IPS-20b (cell line): Measurements from ENCODE around the gene ZC3H11A.

Experiments
- H3K27ac ChIP-seq: one replicate; pipeline ENCODE4 v1.5.1; 2013; ENCODE audit warnings: low read length
- H3K27me3 ChIP-seq: 2 replicates; pipeline ENCODE4 v1.6.1; 2013; ENCODE audit warnings: mild to moderate bottlenecking, low read length, inconsistent platforms; ENCODE audit not compliant: insufficient read depth
- H3K36me3 ChIP-seq: 2 replicates; pipeline ENCODE4 v1.6.1; 2013; ENCODE audit warnings: low read depth, mild to moderate bottlenecking, inconsistent platforms, low read length, moderate library complexity; ENCODE audit not compliant: insufficient read depth
- H3K4me1 ChIP-seq: 2 replicates; pipeline ENCODE4 v1.6.1; 2013; ENCODE audit warnings: mild to moderate bottlenecking, control low read depth, inconsistent platforms, low read length, moderate library complexity; ENCODE audit not compliant: insufficient read depth
- H3K4me3 ChIP-seq: 2 replicates; pipeline ENCODE4 v1.5.1; 2013; ENCODE audit warnings: mild to moderate bottlenecking, low read length, inconsistent platforms
- H3K9ac ChIP-seq: 2 replicates; pipeline ENCODE4 v1.6.1; 2013; ENCODE audit warnings: low read depth, mild to moderate bottlenecking, inconsistent platforms, low read length, moderate library complexity
- H3K9me3 ChIP-seq: 2 replicates; pipeline ENCODE4 v1.6.1; 2013; ENCODE audit warnings: mild to moderate bottlenecking, low read depth, low read length, inconsistent platforms; ENCODE audit not compliant: insufficient read depth

ZC3H11A gene

GRCh38 chr1:203765029-203765837, 30.2 kb upstream of the ZC3H11A start, which contains the start of gene LAX1:
LAX1 (plus strand) TSS chr1:203765183; CDS start chr1:203765566, 383 bp downstream.
- H3K4me3 ChIP-seq, result no peak within 1 kb of the TSS
- H3K36me3 ChIP-seq, result no peaks in the 10 kb centered on the region
- H3K9ac ChIP-seq, result no peak within 1 kb of the TSS
- H3K27me3 ChIP-seq, result no peaks in the 10 kb centered on the region
- no peaks in the 10 kb centered on the region for H3K9me3 ChIP-seq
- H3K4me1 ChIP-seq, result no peaks in the 10 kb centered on the region
- no peak within 1 kb of the TSS for H3K27ac ChIP-seq

- no peaks in the 10 kb centered on the region for H3K4me1 ChIP-seq
- H3K27ac ChIP-seq, result no peak overlapping the region
- H3K27me3 ChIP-seq, result no peaks in the 10 kb centered on the region
- no peak overlapping the region for H3K9ac ChIP-seq
- no peaks in the 10 kb centered on the region for H3K9me3 ChIP-seq
- H3K36me3 ChIP-seq, result no peaks in the 10 kb centered on the region
- H3K4me3 ChIP-seq, result no peak overlapping the region
Measured at GRCh38 chr1:203768256-203768655, 27.2 kb upstream of the ZC3H11A start.

GRCh38 chr1:203769505-203770343, 25.7 kb upstream of the ZC3H11A start:
- H3K9me3 ChIP-seq, result no peaks in the 10 kb centered on the region
- H3K27ac ChIP-seq, result no peak overlapping the region
- H3K36me3 ChIP-seq, result no peaks in the 10 kb centered on the region
- no peak overlapping the region for H3K9ac ChIP-seq
- no peaks in the 10 kb centered on the region for H3K4me1 ChIP-seq
- H3K4me3 ChIP-seq, result no peak overlapping the region
- no peaks in the 10 kb centered on the region for H3K27me3 ChIP-seq

- Histone ChIP-seq H3K9ac (no peak overlapping the region), H3K4me3 (no peak overlapping the region), H3K27ac (no peak overlapping the region), H3K4me1 (no peaks in the 10 kb centered on the region), H3K36me3 (no peaks in the 10 kb centered on the region), H3K9me3 (no peaks in the 10 kb centered on the region), H3K27me3 (no peaks in the 10 kb centered on the region)
Measured at GRCh38 chr1:203771901-203772301, 23.5 kb upstream of the ZC3H11A start.

GRCh38 chr1:203772836-203773235, 22.6 kb upstream of the ZC3H11A start:
- no peaks in the 10 kb centered on the region for H3K9me3 ChIP-seq
- no peak overlapping the region for H3K27ac ChIP-seq
- no peaks in the 10 kb centered on the region for H3K27me3 ChIP-seq
- H3K4me1 ChIP-seq, result no peaks in the 10 kb centered on the region
- no peak overlapping the region for H3K4me3 ChIP-seq
- H3K9ac ChIP-seq, result no peak overlapping the region
- no peaks in the 10 kb centered on the region for H3K36me3 ChIP-seq

GRCh38 chr1:203776636-203777035, 18.8 kb upstream of the ZC3H11A start:
- H3K4me1 ChIP-seq, result no peaks in the 10 kb centered on the region
- H3K27ac ChIP-seq, result no peak overlapping the region
- H3K4me3 ChIP-seq, result no peak overlapping the region
- H3K9ac ChIP-seq, result no peak overlapping the region
- no peaks in the 10 kb centered on the region for H3K36me3 ChIP-seq
- H3K9me3 ChIP-seq, result no peaks in the 10 kb centered on the region
- H3K27me3 ChIP-seq, result no peaks in the 10 kb centered on the region

GRCh38 chr1:203777596-203777995, 17.8 kb upstream of the ZC3H11A start:
- Histone ChIP-seq H3K27ac (no peak overlapping the region), H3K9me3 (no peaks in the 10 kb centered on the region), H3K4me1 (no peaks in the 10 kb centered on the region), H3K9ac (no peak overlapping the region), H3K4me3 (no peak overlapping the region), H3K27me3 (no peaks in the 10 kb centered on the region), H3K36me3 (no peaks in the 10 kb centered on the region)

- no peaks in the 10 kb centered on the region for H3K9me3 ChIP-seq
- H3K27me3 ChIP-seq, result no peaks in the 10 kb centered on the region
- H3K4me3 ChIP-seq, result no peak overlapping the region
- H3K4me1 ChIP-seq, result no peaks in the 10 kb centered on the region
- H3K36me3 ChIP-seq, result no peaks in the 10 kb centered on the region
- no peak overlapping the region for H3K9ac ChIP-seq
- H3K27ac ChIP-seq, result no peak overlapping the region
Measured at GRCh38 chr1:203778146-203778545, 17.3 kb upstream of the ZC3H11A start.

- Histone ChIP-seq H3K9ac (no peak overlapping the region), H3K27me3 (no peaks in the 10 kb centered on the region), H3K9me3 (no peaks in the 10 kb centered on the region), H3K27ac (no peak overlapping the region), H3K4me3 (no peak overlapping the region), H3K4me1 (peaks cover 4% of the 10 kb centered on the region; the same call in 1 of the 2 replicates), H3K36me3 (no peaks in the 10 kb centered on the region)
Measured at GRCh38 chr1:203778789-203779188, 16.6 kb upstream of the ZC3H11A start.

- Histone ChIP-seq H3K36me3 (no peaks in the 10 kb centered on the region), H3K4me1 (peaks cover 5% of the 10 kb centered on the region), H3K9me3 (no peaks in the 10 kb centered on the region), H3K27ac (no peak overlapping the region), H3K27me3 (no peaks in the 10 kb centered on the region), H3K4me3 (no peak overlapping the region), H3K9ac (no peak overlapping the region)
Measured at GRCh38 chr1:203781962-203782361, 13.5 kb upstream of the ZC3H11A start.

- H3K9me3 ChIP-seq, result no peaks in the 10 kb centered on the region
- no peaks in the 10 kb centered on the region for H3K27me3 ChIP-seq
- no peak overlapping the region for H3K4me3 ChIP-seq
- no peak overlapping the region for H3K27ac ChIP-seq
- H3K4me1 ChIP-seq, result peaks cover 11% of the 10 kb centered on the region; the same call in 1 of the 2 replicates
- no peak overlapping the region for H3K9ac ChIP-seq
- H3K36me3 ChIP-seq, result no peaks in the 10 kb centered on the region
Measured at GRCh38 chr1:203789966-203790365, 5.5 kb upstream of the ZC3H11A start.

GRCh38 chr1:203791498-203791897, 3.9 kb upstream of the ZC3H11A start:
- Histone ChIP-seq H3K4me1 (peaks cover 13% of the 10 kb centered on the region; the same call in 1 of the 2 replicates), H3K27me3 (no peaks in the 10 kb centered on the region), H3K27ac (no peak overlapping the region), H3K9me3 (no peaks in the 10 kb centered on the region), H3K4me3 (no peak overlapping the region), H3K9ac (no peak overlapping the region), H3K36me3 (peaks cover under 1% of the 10 kb centered on the region; the same call in 1 of the 2 replicates)
